Stomach (tissue), 9 donors: Measurements from ENCODE around the gene GBP2. TPM values are rescaled to one million over a fixed set of nuclear protein-coding genes. Genes with fewer than 3 reads are reported as not detected.
"Not testable (repeated sequence)": the region's sequence is repeated elsewhere in the genome, so short reads cannot be mapped to it uniquely, and the experiment has no call there.

Experiments
- DNase-seq, 2 donors: peaks; one replicate each; pipeline versions ENCODE4 v3.0.0 to v3.0.0-alpha.2; 2013 to 2019
- H3K27ac ChIP-seq, 5 donors: fragments of 200-600 bp in 4 of 5; sonication (generic) in 4 of 5; one replicate each; pipeline ENCODE4 v1.5.1; 2013 to 2019; ENCODE audit warnings: mild to moderate bottlenecking in 1 of 5, moderate library complexity in 1 of 5
- H3K27me3 ChIP-seq, 3 donors: fragments of 200-600 bp; sonication (generic); one replicate each; pipeline ENCODE4 v1.5.1; 2017 to 2019; ENCODE audit warnings: mixed run types in 1 of 3
- H3K36me3 ChIP-seq, 4 donors: fragments of 200-600 bp; sonication (generic); 1 replicate in 3 of 4; 2 replicates in 1 of 4; pipeline ENCODE4 v1.5.1; 2016 to 2019
- H3K4me1 ChIP-seq, 4 donors: fragments of 200-600 bp; sonication (generic); one replicate each; pipeline ENCODE4 v1.5.1; 2016 to 2019
- H3K4me3 ChIP-seq, 4 donors: fragments of 200-600 bp; sonication (generic) in 3 of 4; one replicate each; pipeline ENCODE4 v1.5.1; 2016 to 2019; ENCODE audit warnings: mild to moderate bottlenecking in 1 of 4
- H3K9me3 ChIP-seq, 4 donors: fragments of 200-600 bp; sonication (generic); one replicate each; pipeline ENCODE4 v1.5.1; 2016 to 2019
- EP300 ChIP-seq: sonication (generic); formaldehyde crosslinking; IDR thresholded peaks from one replicate; pipeline ENCODE4 v1.6.1; 2017; ENCODE audit warnings: antibody characterized with exemption
- POLR2A ChIP-seq, 4 donors: fragments of 450-650 bp; IDR thresholded peaks; one replicate each; pipeline ENCODE4 v1.6.1; 2016; ENCODE audit warnings: antibody characterized with exemption in 4 of 4, control low read depth in 2 of 4, mild to moderate bottlenecking in 1 of 4, moderate library complexity in 1 of 4
- POLR2AphosphoS5 ChIP-seq, 3 donors: sonication (generic); formaldehyde crosslinking; IDR thresholded peaks; one replicate each; pipeline ENCODE4 v1.6.1; 2016; ENCODE audit warnings: antibody characterized with exemption in 3 of 3
- WGBS, 5 donors: extraction: QIAGEN DNeasy Blood & Tissue Kit in 3 of 5; methylation state at CpG; one replicate each; pipeline versions ENCODE4 v1.1.5 to v1.1.7; 2013 to 2018; 5-methylcytosine and 5-hydroxymethylcytosine counted together
- intact Hi-C: fragments of 100-400 bp; cut with DNase I; formaldehyde crosslinking; loops from one replicate; pipeline ENCODE4 v1.15.1; 2023; ENCODE audit warnings: low total_unique reads
- polyA plus RNA-seq, 3 donors: library from polyadenylated mRNA; stranded (reverse); fragments of 200-250 nt; gene quantifications; one replicate each; pipeline ENCODE4 v1.2.3, GENCODE V29; 2013
- total RNA-seq, 5 donors: library from RNA; depleted of rRNA; stranded (reverse); fragments of >200 nt; gene quantifications; one replicate each; pipeline versions ENCODE4 v1.1.0 to v1.2.3, GENCODE V29; 2014 to 2016
- TF ChIP-seq, protein P1 (sequence below), 7 experiments: fragments of 450-650 bp in 4 of 7; fragments of 200-600 bp in 3 of 7; sonication (generic) in 3 of 7; IDR thresholded peaks; one replicate each; pipeline ENCODE4 v1.5.1; 2016 to 2019; ENCODE audit warnings: antibody characterized with exemption in 7 of 7, control low read depth in 2 of 7, mild to moderate bottlenecking in 1 of 7
- donor health status: healthy with polysubstance abuse.
- donor health status: Bipolar disorder and iron deficiency.
- donor health status: healthy.

The GBP2 gene
- total and polyA plus RNA-seq, 8 donors = 21.0 to 119 (median 63.1) TPM

DNA sequence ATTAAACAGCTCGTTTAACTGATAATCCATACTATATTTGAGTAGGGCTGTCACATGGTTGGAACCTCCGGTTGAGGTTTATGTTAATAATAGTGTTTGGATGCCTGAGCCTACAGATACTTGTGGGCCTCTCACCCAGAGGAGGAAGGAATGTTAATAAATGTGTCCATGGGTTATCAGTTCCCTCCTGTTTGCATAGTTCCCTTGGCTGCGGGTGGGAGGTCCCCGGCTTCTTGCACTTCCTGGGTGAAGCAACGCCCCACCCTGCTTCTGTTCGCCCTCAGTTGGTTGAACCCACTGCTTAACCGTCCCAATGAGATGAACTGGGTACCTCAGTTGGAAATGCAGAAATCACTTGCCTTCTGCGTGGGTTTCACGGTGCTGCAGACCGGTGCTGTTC is 37.3 kb downstream of the GBP2 start:
- DNase-seq = peak; percentile 65 to 71
- H3K27me3 ChIP-seq = no peaks in the 10 kb centered on the region

DNA sequence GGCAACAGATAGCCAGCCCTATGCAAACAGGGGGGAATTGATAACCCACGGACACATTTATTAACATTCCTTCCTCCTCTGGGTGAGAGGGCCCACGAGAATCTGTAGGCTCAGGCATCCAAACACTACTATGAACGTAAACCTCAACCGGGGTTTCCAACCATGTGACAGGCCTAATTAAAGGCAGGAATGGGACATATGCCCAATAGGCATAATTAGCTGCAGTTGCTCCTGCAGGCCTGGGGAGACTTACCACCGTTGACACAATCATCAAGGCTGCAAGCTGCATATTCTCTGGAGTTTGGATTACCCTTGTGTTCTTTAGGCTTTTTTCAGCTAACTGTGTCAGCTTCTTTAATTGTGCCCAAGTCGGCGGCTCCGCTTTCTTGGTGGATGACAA is 38.7 kb downstream of the GBP2 start:
- 53 to 68% (median 63%) methylated on average over 8 of the region's 8 CpGs for WGBS, 5 donors
- H3K4me3 ChIP-seq = no peak overlapping the region
- no peaks in the 10 kb centered on the region for H3K36me3 ChIP-seq
- H3K27ac ChIP-seq = no peak overlapping the region
- DNase-seq = no peak
- intact Hi-C loops = no loop called here
- H3K4me1 ChIP-seq = peaks cover 0 to 9% (median 0%) of the 10 kb centered on the region in 4 donors
- TF ChIP-seq, protein P1, sequence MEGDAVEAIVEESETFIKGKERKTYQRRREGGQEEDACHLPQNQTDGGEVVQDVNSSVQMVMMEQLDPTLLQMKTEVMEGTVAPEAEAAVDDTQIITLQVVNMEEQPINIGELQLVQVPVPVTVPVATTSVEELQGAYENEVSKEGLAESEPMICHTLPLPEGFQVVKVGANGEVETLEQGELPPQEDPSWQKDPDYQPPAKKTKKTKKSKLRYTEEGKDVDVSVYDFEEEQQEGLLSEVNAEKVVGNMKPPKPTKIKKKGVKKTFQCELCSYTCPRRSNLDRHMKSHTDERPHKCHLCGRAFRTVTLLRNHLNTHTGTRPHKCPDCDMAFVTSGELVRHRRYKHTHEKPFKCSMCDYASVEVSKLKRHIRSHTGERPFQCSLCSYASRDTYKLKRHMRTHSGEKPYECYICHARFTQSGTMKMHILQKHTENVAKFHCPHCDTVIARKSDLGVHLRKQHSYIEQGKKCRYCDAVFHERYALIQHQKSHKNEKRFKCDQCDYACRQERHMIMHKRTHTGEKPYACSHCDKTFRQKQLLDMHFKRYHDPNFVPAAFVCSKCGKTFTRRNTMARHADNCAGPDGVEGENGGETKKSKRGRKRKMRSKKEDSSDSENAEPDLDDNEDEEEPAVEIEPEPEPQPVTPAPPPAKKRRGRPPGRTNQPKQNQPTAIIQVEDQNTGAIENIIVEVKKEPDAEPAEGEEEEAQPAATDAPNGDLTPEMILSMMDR (IDR thresholded peaks at IDR 0.05) = no peak
- no peak for TF ChIP-seq POLR2AphosphoS5 (IDR thresholded peaks at IDR 0.05)
- TF ChIP-seq EP300 = no peak
- no peak for TF ChIP-seq POLR2A (IDR thresholded peaks at IDR 0.05)
- no peaks in the 10 kb centered on the region for H3K27me3 ChIP-seq
- no peaks in the 10 kb centered on the region for H3K9me3 ChIP-seq

More for the DNA sequence above, 37.3 kb downstream of the GBP2 start:
- 43 to 65% (median 49%) methylated on average over 10 of the region's 10 CpGs for WGBS, 5 donors
- Histone ChIP-seq H3K27ac (peak overlapping the region in 3 of 5 donors; percentile 25 to 65 (median 58)), H3K36me3 (no peaks in the 10 kb centered on the region), H3K4me3 (peak overlapping the region in 2 of 4 donors; percentile 10 to 19), H3K9me3 (no peaks in the 10 kb centered on the region), H3K4me1 (peaks cover 0 to 9% (median 0%) of the 10 kb centered on the region in 4 donors)
- TF ChIP-seq POLR2AphosphoS5 (IDR thresholded peaks at IDR 0.05) = peak in 2 of 3 donors; percentile 35
- TF ChIP-seq, protein P1 (IDR thresholded peaks at IDR 0.05) = no peak
- intact Hi-C loops = no loop called here

DNA sequence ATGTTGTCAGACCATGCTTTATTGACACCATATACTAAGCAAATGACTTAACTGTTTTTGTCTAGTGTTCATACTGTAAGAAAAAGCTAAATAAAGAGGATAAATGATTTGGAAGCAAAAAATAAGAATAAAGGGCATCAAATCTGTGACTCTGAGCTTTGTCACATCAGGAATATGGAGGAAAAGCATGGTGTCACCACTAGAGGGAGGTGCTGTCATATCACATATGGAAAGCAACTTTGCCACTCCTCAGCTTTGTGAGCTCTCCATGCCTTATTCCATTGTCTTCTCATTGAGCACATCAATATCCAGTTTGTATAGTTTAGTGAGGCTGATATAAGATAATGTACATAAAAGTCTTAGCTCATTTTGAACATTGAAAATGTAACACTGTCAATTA is 40.1 kb downstream of the GBP2 start:
- Histone ChIP-seq H3K4me1 (peaks cover 0 to 9% (median 0%) of the 10 kb centered on the region in 4 donors), H3K9me3 (peaks cover 0 to 1% (median 0%) of the 10 kb centered on the region in 4 donors), H3K36me3 (no peaks in the 10 kb centered on the region), H3K27me3 (no peaks in the 10 kb centered on the region), H3K27ac (no peak overlapping the region), H3K4me3 (no peak overlapping the region)
- intact Hi-C loops = no loop called here
- DNase-seq = peak; percentile 38 to 71
- no peak for TF ChIP-seq POLR2AphosphoS5 (IDR thresholded peaks at IDR 0.05)
- no peak for TF ChIP-seq POLR2A (IDR thresholded peaks at IDR 0.05)
- no peak for TF ChIP-seq EP300
- TF ChIP-seq, protein P1 (IDR thresholded peaks at IDR 0.05) = peak in 5 of 7 experiments; percentile 22 to 81 (median 55)

DNA sequence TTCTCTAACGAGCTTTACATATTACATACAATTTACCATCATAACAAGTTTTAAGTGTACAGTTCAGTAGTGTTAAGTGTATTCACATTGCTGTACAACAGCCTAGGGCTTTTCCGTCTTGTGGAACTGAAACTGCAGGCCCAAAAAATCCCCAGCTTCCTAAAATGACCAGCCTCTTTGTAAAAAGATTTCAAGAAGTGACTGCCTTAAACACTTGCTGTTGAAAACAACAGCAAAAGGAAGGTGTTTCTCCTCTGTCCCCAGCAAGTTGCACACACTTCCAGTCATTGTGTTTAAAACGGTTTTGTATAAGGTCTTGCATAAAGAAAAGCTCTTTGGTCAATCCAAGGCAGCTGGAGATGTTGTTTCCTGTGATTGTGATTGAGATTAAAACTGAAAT is 44.9 kb downstream of the GBP2 start:
- Histone ChIP-seq H3K4me3 (no peak overlapping the region), H3K27ac (peak overlapping the region in 1 of 5 donors; percentile 35), H3K36me3 (no peaks in the 10 kb centered on the region), H3K9me3 (peaks cover 0 to 13% (median 5%) of the 10 kb centered on the region in 4 donors), H3K4me1 (no peaks in the 10 kb centered on the region), H3K27me3 (no peaks in the 10 kb centered on the region)
- intact Hi-C loops = no loop called here
- 52 to 82% (median 70%) methylated on average over 3 of the region's 3 CpGs for WGBS, 5 donors
- peak in 1 of 2 donors; percentile 16 for DNase-seq
- TF ChIP-seq, protein P1 (IDR thresholded peaks at IDR 0.05) = no peak
- no peak for TF ChIP-seq POLR2AphosphoS5 (IDR thresholded peaks at IDR 0.05)
- TF ChIP-seq POLR2A (IDR thresholded peaks at IDR 0.05) = no peak
- TF ChIP-seq EP300 = no peak

DNA sequence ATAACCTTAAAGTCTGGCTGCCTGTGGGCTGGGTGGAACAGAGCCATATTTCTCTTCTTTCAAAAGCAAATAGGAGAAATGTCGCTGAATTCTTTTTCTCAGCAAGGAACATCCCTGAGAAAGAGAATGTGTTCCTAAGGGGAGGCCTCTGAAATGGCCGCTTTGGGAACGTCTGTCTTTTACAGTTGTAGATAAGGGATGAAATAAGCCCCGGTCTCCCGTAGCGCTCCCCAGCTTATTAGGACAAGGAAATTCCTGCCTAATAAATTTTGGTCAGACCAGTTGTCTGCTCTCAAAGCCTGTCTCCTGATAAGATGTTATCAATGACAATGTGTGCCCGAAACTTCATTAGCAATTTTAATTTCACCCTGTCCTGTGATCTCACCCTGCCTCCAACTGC is 45.8 kb downstream of the GBP2 start:
- H3K27ac ChIP-seq, H3K27me3 ChIP-seq, DNase-seq, H3K4me3 ChIP-seq, H3K4me1 ChIP-seq, intact Hi-C loops, H3K36me3 ChIP-seq: not testable (repeated sequence)
- 91 to 96% (median 93%) methylated on average over 7 of the region's 7 CpGs for WGBS, 5 donors
- peaks cover 0 to 13% (median 5%) of the 10 kb centered on the region in 4 donors for H3K9me3 ChIP-seq

DNA sequence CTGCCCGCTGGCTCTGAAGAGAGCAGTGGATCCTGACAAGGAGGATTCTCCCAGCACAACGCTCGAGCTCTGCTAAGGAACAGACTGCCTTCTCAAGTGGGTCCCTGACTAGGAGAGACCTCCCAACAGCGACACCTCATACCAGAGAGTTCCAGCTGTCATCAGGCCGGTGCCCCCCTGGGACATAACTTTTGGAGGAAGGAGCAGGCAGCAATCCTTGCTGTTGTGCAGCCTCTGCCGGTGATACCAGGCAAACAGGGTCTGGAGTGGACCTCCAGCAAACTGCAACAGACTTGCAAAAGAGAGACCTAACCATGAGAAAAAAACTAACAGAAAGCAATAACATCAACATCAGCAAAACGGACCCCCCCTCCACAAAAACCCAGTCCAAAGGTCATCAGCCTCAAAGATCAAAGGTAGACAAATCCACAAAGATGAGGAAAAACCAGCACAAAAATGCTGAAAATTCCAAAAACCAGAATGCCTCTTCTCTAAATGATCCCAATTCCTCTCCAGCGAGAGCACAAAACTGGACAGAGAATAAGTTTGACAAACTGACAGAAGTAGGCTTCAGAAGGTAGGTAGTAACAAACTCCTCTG is 53.3 kb downstream of the GBP2 start:
- H3K27ac ChIP-seq, DNase-seq, H3K36me3 ChIP-seq, H3K4me3 ChIP-seq, intact Hi-C loops, H3K4me1 ChIP-seq, H3K27me3 ChIP-seq: not testable (repeated sequence)
- peaks cover 0 to 13% (median 6%) of the 10 kb centered on the region in 4 donors for H3K9me3 ChIP-seq
- 76 to 81% (median 79%) methylated on average over 8 of the region's 8 CpGs for WGBS, 5 donors
